ENCODE data around the gene BTBD16. TPM values are rescaled to one million over a fixed set of nuclear protein-coding genes. Genes with fewer than 3 reads are reported as not detected.
A peak's percentile ranks its signal among the peaks of the same experiment; 100 is the strongest.

Gene BTBD16
- total and polyA plus RNA-seq, 2 of the 13 experiments (the other 11 are each of a cell fraction or from before 2014, with no cell fraction given) = 5.0 to 11.9 TPM

GRCh38 chr10:122251459-122252255, 19.4 kb upstream of the BTBD16 start:
- no peak for FAIRE-seq
- ATAC-seq = no peak
- no peak for DNase-seq (ENCODE audit: low spot score)
- WGBS (ENCODE audit: low lambda C conversion rate) = 98% methylated on average over 11 of the region's 11 CpGs
- CTCF ChIA-PET (ENCODE audit: low intra/inter-chr PET ratio, low total read pairs) = no interaction called here
- in situ Hi-C loops (cut with HindIII; ENCODE audit: extremely low pct_ligation_motif_present, low pct_unique_long_range_greater_than_20kb) (no loop called here), intact Hi-C loops (cut with micrococcal nuclease; ENCODE audit: unreplicated experiment) (no loop called here)
- Histone ChIP-seq H3K4me2 (ENCODE audit: low read depth, low read length) (no peak overlapping the region), H3K9me3 (ENCODE audit: low read length) (no peaks in the 10 kb centered on the region), H3K9ac (ENCODE audit: insufficient read depth, low read depth, low read length) (no peak overlapping the region), H3K79me2 (ENCODE audit: insufficient read depth, low read length) (no peaks in the 10 kb centered on the region), H3K27me3 (ENCODE audit: control insufficient read depth in 1 of 2, insufficient read depth in 2 of 2, low read length in 2 of 2) (no peaks in the 10 kb centered on the region; a peak in 1 of 5 replicates), H3K36me3 (replicated peaks in 1 of 2; ENCODE audit: control insufficient read depth in 1 of 2, insufficient read depth in 2 of 2, low read length in 2 of 2) (peaks cover 5 to 17% of the 10 kb centered on the region in 2 experiments; a peak in 4 of 5 replicates), H3K27ac (ENCODE audit: extremely low read length, insufficient read depth, low read length) (no peak overlapping the region), H3K4me1 (ENCODE audit: insufficient read depth, low read length) (peaks cover 6% of the 10 kb centered on the region; the same call in 1 of the 2 replicates), H2AFZ (ENCODE audit: low read length) (no peak overlapping the region), H3K4me3 (replicated peaks in 1 of 3; ENCODE audit: insufficient read depth in 1 of 3, low read depth in 2 of 3, low read length in 3 of 3) (no peak overlapping the region), H4K20me1 (ENCODE audit: insufficient read depth, low read length) (no peaks in the 10 kb centered on the region)
- POLR2A ChIA-PET = no interaction called here
- TF ChIP-seq IRX3 (CRISPR knock-in tag; IDR thresholded peaks at IDR 0.05; ENCODE audit: borderline replicate concordance, low read depth) (no peak), MTF1 (CRISPR knock-in tag; IDR thresholded peaks at IDR 0.05) (no peak), ZNF121 (CRISPR knock-in tag; IDR thresholded peaks at IDR 0.05) (peak; percentile 45; the same call in 1 of the 2 replicates)
- no TSS peak for BruUV-seq (replicated peaks)

GRCh38 chr10:122252805-122253204, 18.3 kb upstream of the BTBD16 start:
- Histone ChIP-seq H3K4me2 (ENCODE audit: low read depth, low read length) (no peak overlapping the region), H3K36me3 (replicated peaks in 1 of 2; ENCODE audit: control insufficient read depth in 1 of 2, insufficient read depth in 2 of 2, low read length in 2 of 2) (peaks cover 5 to 17% of the 10 kb centered on the region in 2 experiments; a peak in 4 of 5 replicates), H3K79me2 (ENCODE audit: insufficient read depth, low read length) (no peaks in the 10 kb centered on the region), H3K27me3 (ENCODE audit: control insufficient read depth in 1 of 2, insufficient read depth in 2 of 2, low read length in 2 of 2) (no peaks in the 10 kb centered on the region; a peak in 1 of 5 replicates), H3K27ac (ENCODE audit: extremely low read length, insufficient read depth, low read length) (no peak overlapping the region), H3K9me3 (ENCODE audit: low read length) (no peaks in the 10 kb centered on the region), H3K4me1 (ENCODE audit: insufficient read depth, low read length) (peaks cover 6% of the 10 kb centered on the region; the same call in 1 of the 2 replicates), H2AFZ (ENCODE audit: low read length) (no peak overlapping the region), H3K4me3 (replicated peaks in 1 of 3; ENCODE audit: insufficient read depth in 1 of 3, low read depth in 2 of 3, low read length in 3 of 3) (no peak overlapping the region), H3K9ac (ENCODE audit: insufficient read depth, low read depth, low read length) (no peak overlapping the region), H4K20me1 (ENCODE audit: insufficient read depth, low read length) (no peaks in the 10 kb centered on the region)
- POLR2A ChIA-PET = no interaction called here
- CTCF ChIA-PET (ENCODE audit: low intra/inter-chr PET ratio, low total read pairs) = no interaction called here
- ATAC-seq (no peak), FAIRE-seq (no peak), DNase-seq (ENCODE audit: low spot score) (no peak)
- no TSS peak for BruUV-seq (replicated peaks)
- WGBS (ENCODE audit: low lambda C conversion rate) = 95% methylated on average over 2 of the region's 3 CpGs
- intact Hi-C loops (cut with micrococcal nuclease; ENCODE audit: unreplicated experiment) = no loop called here
- in situ Hi-C loops (cut with HindIII; ENCODE audit: extremely low pct_ligation_motif_present, low pct_unique_long_range_greater_than_20kb) = no loop called here
- no peak for TF ChIP-seq RBAK (CRISPR knock-in tag; IDR thresholded peaks at IDR 0.05)
- TF ChIP-seq ZBTB40 (IDR thresholded peaks at IDR 0.05) = no peak
- no peak for TF ChIP-seq ZBTB40 (CRISPR knock-in tag; IDR thresholded peaks at IDR 0.05)

All from HepG2 (cell line).